Measurements from ENCODE around the gene PDXK.

GRCh38 chr21:43774163-43774562 is 55.2 kb downstream of the PDXK start:
- TF ChIP-seq, protein P1, sequence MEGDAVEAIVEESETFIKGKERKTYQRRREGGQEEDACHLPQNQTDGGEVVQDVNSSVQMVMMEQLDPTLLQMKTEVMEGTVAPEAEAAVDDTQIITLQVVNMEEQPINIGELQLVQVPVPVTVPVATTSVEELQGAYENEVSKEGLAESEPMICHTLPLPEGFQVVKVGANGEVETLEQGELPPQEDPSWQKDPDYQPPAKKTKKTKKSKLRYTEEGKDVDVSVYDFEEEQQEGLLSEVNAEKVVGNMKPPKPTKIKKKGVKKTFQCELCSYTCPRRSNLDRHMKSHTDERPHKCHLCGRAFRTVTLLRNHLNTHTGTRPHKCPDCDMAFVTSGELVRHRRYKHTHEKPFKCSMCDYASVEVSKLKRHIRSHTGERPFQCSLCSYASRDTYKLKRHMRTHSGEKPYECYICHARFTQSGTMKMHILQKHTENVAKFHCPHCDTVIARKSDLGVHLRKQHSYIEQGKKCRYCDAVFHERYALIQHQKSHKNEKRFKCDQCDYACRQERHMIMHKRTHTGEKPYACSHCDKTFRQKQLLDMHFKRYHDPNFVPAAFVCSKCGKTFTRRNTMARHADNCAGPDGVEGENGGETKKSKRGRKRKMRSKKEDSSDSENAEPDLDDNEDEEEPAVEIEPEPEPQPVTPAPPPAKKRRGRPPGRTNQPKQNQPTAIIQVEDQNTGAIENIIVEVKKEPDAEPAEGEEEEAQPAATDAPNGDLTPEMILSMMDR (IDR thresholded peaks at IDR 0.05; ENCODE audit: low read length), result no peak
- TF ChIP-seq EZH2 (IDR thresholded peaks at IDR 0.05; ENCODE audit: borderline replicate concordance, low read length), result no peak
